B cell (primary cell): ENCODE results near the gene REEP5. TPM values are rescaled to one million over a fixed set of nuclear protein-coding genes. Genes with fewer than 3 reads are reported as not detected.

ENCODE experiments used
- ATAC-seq: fragments of 200-7000 bp; cut with Tn5 transposase; one replicate; pipeline ENCODE4 v1.10.0; 2021; ENCODE audit warnings: low read depth, mild to moderate bottlenecking, moderate number of reproducible peaks, moderate library complexity
- CTCF ChIA-PET: fragments of 350-600 bp; sonication (Branson Sonifier 250); formaldehyde crosslinking; loops from one replicate; lab custom pipeline; 2021; ENCODE audit warnings: antibody characterized with exemption, inconsistent platforms; lab: Charles Lee
- POLR2A ChIA-PET: fragments of 350-600 bp; sonication (Branson Sonifier 250); formaldehyde crosslinking; loops from one replicate; lab custom pipeline; 2021; ENCODE audit warnings: antibody characterized with exemption; lab: Charles Lee
- DNase-seq: peaks from one replicate; pipeline ENCODE4 v3.0.0; 2013
- H2AFZ ChIP-seq: 2 replicates; pipeline ENCODE4 v1.6.1; 2012; ENCODE audit warnings: mild to moderate bottlenecking, low read depth, low read length; ENCODE audit not compliant: insufficient read depth, poor library complexity, severe bottlenecking
- H3K27ac ChIP-seq, 2 donors: 1 replicate in 1 of 2; 2 replicates in 1 of 2; pipeline ENCODE4 v1.5.1; 2012 to 2013; ENCODE audit warnings: low read length in 2 of 2, mild to moderate bottlenecking in 2 of 2, moderate library complexity in 1 of 2
- H3K27me3 ChIP-seq, 4 experiments: fragments of 200-600 bp in 1 of 4; sonication (generic) in 1 of 4; replicated peaks in 1 of 4; 1 replicate in 2 of 4; 2 replicates in 2 of 4; pipeline versions ENCODE4 v1.6.1 to v1.7.0; 2013 to 2016; ENCODE audit warnings: low read length in 3 of 4, mild to moderate bottlenecking in 2 of 4, mixed read lengths in 1 of 4, moderate library complexity in 1 of 4; ENCODE audit not compliant: insufficient read depth in 4 of 4, control insufficient read depth in 3 of 4; ENCODE audit errors: control extremely low read depth in 1 of 4
- H3K36me3 ChIP-seq, 2 experiments: replicated peaks in 1 of 2; 1 replicate in 1 of 2; 2 replicates in 1 of 2; pipeline versions ENCODE4 v1.6.1 to v1.7.1; 2013; ENCODE audit warnings: low read length in 1 of 2; ENCODE audit not compliant: insufficient read depth in 2 of 2, control insufficient read depth in 1 of 2; ENCODE audit errors: control extremely low read depth in 1 of 2, extremely low read depth in 1 of 2
- H3K4me1 ChIP-seq, 2 donors: fragments of 200-600 bp in 1 of 2; sonication (generic) in 1 of 2; 1 replicate in 1 of 2; 2 replicates in 1 of 2; pipeline versions ENCODE4 v1.5.1 to v1.6.1; 2013 to 2017; ENCODE audit warnings: low read length in 2 of 2; ENCODE audit not compliant: control insufficient read depth in 2 of 2, insufficient read depth in 2 of 2
- H3K4me2 ChIP-seq: replicated peaks from 2 replicates; pipeline ENCODE3; 2012; ENCODE audit warnings: mild to moderate bottlenecking, low read depth, low read length; ENCODE audit not compliant: poor library complexity, severe bottlenecking
- H3K4me3 ChIP-seq, 5 experiments: fragments of 200-600 bp in 1 of 5; sonication (generic) in 1 of 5; 1 replicate in 3 of 5; 2 replicates in 2 of 5; pipeline versions ENCODE4 v1.5.1 to v1.7.0; 2011 to 2016; ENCODE audit warnings: low read length in 4 of 5, mild to moderate bottlenecking in 4 of 5, low read depth in 2 of 5, control low read depth in 1 of 5, moderate library complexity in 1 of 5; ENCODE audit not compliant: insufficient read depth in 1 of 5; ENCODE audit errors: control extremely low read depth in 1 of 5, extremely low read depth in 1 of 5
- H3K79me2 ChIP-seq: fragments of 200-600 bp; sonication (generic); one replicate; pipeline ENCODE4 v1.6.0; 2016; ENCODE audit warnings: low read length; ENCODE audit not compliant: control insufficient read depth, insufficient read depth
- H3K9ac ChIP-seq: fragments of 200-600 bp; sonication (generic); 2 replicates; pipeline ENCODE4 v1.6.1; 2017; ENCODE audit warnings: mild to moderate bottlenecking, low read length, moderate library complexity
- H3K9me3 ChIP-seq, 3 donors: one replicate each; pipeline versions ENCODE4 v1.6.1 to v1.7.1; 2013; ENCODE audit warnings: low read length in 2 of 3; ENCODE audit not compliant: control insufficient read depth in 2 of 3, insufficient read depth in 1 of 3; ENCODE audit errors: control extremely low read depth in 1 of 3
- H4K20me1 ChIP-seq: 2 replicates; pipeline ENCODE4 v1.6.0; 2012; ENCODE audit warnings: mild to moderate bottlenecking, low read length; ENCODE audit not compliant: insufficient read depth, control insufficient read depth, poor library complexity, severe bottlenecking
- H3K27ac Mint-ChIP-seq: one replicate; pipeline ENCODE4 v1.8.0; 2021; ENCODE audit warnings: mixed read lengths
- H3K27me3 Mint-ChIP-seq: one replicate; pipeline ENCODE4 v1.8.0; 2021; ENCODE audit warnings: mixed read lengths
- H3K4me1 Mint-ChIP-seq: one replicate; pipeline ENCODE4 v1.8.0; 2021; ENCODE audit warnings: mixed read lengths
- H3K4me3 Mint-ChIP-seq: one replicate; pipeline ENCODE4 v1.8.0; 2021; ENCODE audit warnings: mixed read lengths
- H3K9me3 Mint-ChIP-seq: one replicate; pipeline ENCODE4 v1.8.0; 2022; ENCODE audit warnings: mixed read lengths; ENCODE audit not compliant: insufficient read depth
- CTCF ChIP-seq: fragments of 200-600 bp; IDR thresholded peaks from one replicate; pipeline ENCODE4 v1.8.0; 2022; ENCODE audit warnings: antibody characterized with exemption, mild to moderate bottlenecking
- EZH2 ChIP-seq: IDR thresholded peaks from 2 replicates; pipeline ENCODE4 v1.6.1; 2012; ENCODE audit warnings: borderline replicate concordance, low read depth, mild to moderate bottlenecking, moderate library complexity, low read length; ENCODE audit not compliant: insufficient read depth, poor library complexity, severe bottlenecking
- WGBS: methylation state at CpG from one replicate; pipeline ENCODE4 v1.1.5; 2013; ENCODE audit warnings: missing lambda C conversion rate; ENCODE audit not compliant: insufficient coverage; 5-methylcytosine and 5-hydroxymethylcytosine counted together
- intact Hi-C: fragments of 100-400 bp; cut with micrococcal nuclease; formaldehyde crosslinking; loops from one replicate; pipeline ENCODE4 v1.10.0; 2022
- polyA plus RNA-seq: library from polyadenylated mRNA; depleted of rRNA; stranded (reverse); fragments of >200 nt; gene quantifications from 2 replicates; pipeline ENCODE4 v1.2.3, GENCODE V29; 2012
- total RNA-seq, 2 donors: library from RNA; stranded (reverse); fragments of 120-200 nt in 1 of 2; gene quantifications; 1 replicate in 1 of 2; 2 replicates in 1 of 2; pipeline versions ENCODE4 v1.2.3 to v1.2.4, GENCODE V29; 2013 to 2022

REEP5 gene
- total and polyA plus RNA-seq, 2 donors (not counting 1 experiment from before 2014, with no cell fraction given) = 39.2 to 55.9 TPM

- Mint-ChIP-seq H3K4me3 (peak overlapping the region; percentile 94), H3K9me3 (no peaks in the 10 kb centered on the region), H3K27ac (peak overlapping the region; percentile 89), H3K4me1 (peaks cover 81% of the 10 kb centered on the region), H3K27me3 (no peaks in the 10 kb centered on the region)
- Histone ChIP-seq H4K20me1 (peaks cover 45% of the 10 kb centered on the region), H3K9me3 (peaks cover 0 to 3% (median 0%) of the 10 kb centered on the region in 3 donors), H3K27ac (peak overlapping the region; percentile 81 to 93), H3K79me2 (peaks cover 56% of the 10 kb centered on the region), H3K9ac (peak overlapping the region; percentile 79), H3K4me2 (peak overlapping the region; percentile 86), H2AFZ (peak overlapping the region; percentile 89), H3K27me3 (no peaks in the 10 kb centered on the region), H3K4me3 (peak overlapping the region; percentile 70 to 91 (median 85)), H3K4me1 (peaks cover 70 to 78% of the 10 kb centered on the region in 2 donors), H3K36me3 (peaks cover 11 to 33% of the 10 kb centered on the region in 2 experiments)
- POLR2A ChIA-PET = interaction anchor here (0.8 to 1.5 kb wide), 3 partner anchors 9 to 60 kb away, joined by 4 to 6 read pairs (median 6); partner anchors contain the start of genes DCP2 and SRP19
- WGBS = under 1% methylated on average over 64 of the region's 68 CpGs
- DNase-seq (peak; percentile 71), ATAC-seq (peak; percentile 44)
- CTCF ChIA-PET = interaction anchor here (0.6 to 5.7 kb wide), 13 partner anchors 9 to 182 kb away, joined by 3 to 65 read pairs (median 5); partner anchors contain the start of genes DCP2 and SRP19
- intact Hi-C loops = loop anchor here (1.0 to 5.0 kb wide), 4 partner anchors 43 to 1164 kb away; partner anchors contain the start of gene NREP
- TF ChIP-seq CTCF (no peak), EZH2 (no peak)
Observed at GRCh38 chr5:112921026-112921832, 798 bp downstream of the REEP5 start.

- Histone ChIP-seq H3K9ac (no peak overlapping the region), H3K4me1 (peaks cover 63 to 71% of the 10 kb centered on the region in 2 donors), H3K79me2 (peaks cover 64% of the 10 kb centered on the region), H4K20me1 (peaks cover 56% of the 10 kb centered on the region), H3K27me3 (no peaks in the 10 kb centered on the region), H2AFZ (no peak overlapping the region), H3K4me3 (no peak overlapping the region), H3K27ac (no peak overlapping the region), H3K36me3 (peaks cover 15 to 45% of the 10 kb centered on the region in 2 experiments), H3K9me3 (no peaks in the 10 kb centered on the region), H3K4me2 (peak overlapping the region; percentile 86)
- no peaks in the 10 kb centered on the region for H3K9me3 Mint-ChIP-seq
- no peak for ATAC-seq
- CTCF ChIA-PET = interaction anchor here (1.4 to 5.7 kb wide), 5 partner anchors 13 to 59 kb away, joined by 5 to 65 read pairs (median 8); partner anchors contain the start of genes DCP2 and SRP19
- no peak for DNase-seq
- H3K27me3 Mint-ChIP-seq = no peaks in the 10 kb centered on the region
- POLR2A ChIA-PET = no interaction called here
- intact Hi-C loops = loop anchor here (5.0 kb wide), 3 partner anchors 213 to 1163 kb away; partner anchors contain the start of gene NREP
- WGBS = 95% methylated on average over 5 of the region's 6 CpGs
- H3K27ac Mint-ChIP-seq = no peak overlapping the region
- TF ChIP-seq EZH2 (no peak), CTCF (no peak)
- peak overlapping the region; percentile 58 for H3K4me3 Mint-ChIP-seq
- H3K4me1 Mint-ChIP-seq = peaks cover 85% of the 10 kb centered on the region
Observed at GRCh38 chr5:112919972-112920371, 2.1 kb downstream of the REEP5 start.
